NCI-H1105 (cell line): ENCODE data around the gene CYP2A7.
"Not testable (repeated sequence)": the region's sequence is repeated elsewhere in the genome, so short reads cannot be mapped to it uniquely, and the experiment has no call there.

Experiments used
- DNase-seq: peaks from one replicate; lab custom pipeline; 2025; lab: John Stamatoyannopoulos, UW

The CYP2A7 gene

GRCh38 chr19:40882062-40882461, at the start of gene CYP2A7:
Gene CYP2A7, minus strand, starts transcription at chr19:40882231. Its CDS starts 21 bp downstream, at chr19:40882210.
- DNase-seq: not testable (repeated sequence)

- DNase-seq: not testable (repeated sequence)
Measured at GRCh38 chr19:40930799-40931198, 48.8 kb upstream of the CYP2A7 start.

- not testable (repeated sequence) for DNase-seq
Measured at GRCh38 chr19:40929942-40930341, 47.9 kb upstream of the CYP2A7 start.

GRCh38 chr19:40928850-40929249, 46.8 kb upstream of the CYP2A7 start:
- no peak for DNase-seq

DNA sequence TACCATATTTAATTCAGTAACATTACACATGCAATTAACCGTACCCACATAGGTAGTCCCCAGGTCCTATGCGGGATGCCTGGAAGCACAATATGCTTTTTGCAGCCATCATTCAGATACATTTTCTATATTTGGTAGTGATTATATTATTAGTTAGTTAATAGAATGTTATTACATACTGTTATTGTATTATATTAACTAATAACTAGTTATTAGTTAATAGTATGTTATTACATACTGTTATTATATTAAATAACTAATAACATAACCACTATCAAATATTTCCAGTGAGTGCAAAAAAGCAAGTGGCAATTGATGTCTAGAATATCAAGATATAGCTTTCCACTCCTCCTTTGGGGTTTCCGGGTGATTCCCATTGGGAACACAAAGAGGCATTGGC, 45.5 kb upstream of the CYP2A7 start:
- DNase-seq: no peak

DNA sequence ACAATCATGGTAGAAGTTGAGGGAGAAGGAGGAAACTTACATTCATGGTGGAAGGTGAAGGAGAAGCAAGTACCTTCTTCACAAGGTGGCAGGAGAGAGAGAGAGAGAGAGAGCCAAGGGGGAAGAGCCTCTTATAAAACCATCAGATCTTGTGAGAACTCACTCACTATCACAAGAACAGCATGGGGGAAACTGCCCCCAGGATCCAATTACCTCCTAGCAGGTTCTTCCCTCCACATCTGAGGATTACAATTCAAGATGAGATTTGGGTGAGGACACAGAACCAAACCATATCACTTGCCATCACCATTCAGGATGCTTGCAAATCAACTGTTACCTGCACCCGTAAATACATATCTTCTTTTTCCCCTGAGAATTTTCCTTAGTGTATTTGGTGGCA, 44.2 kb upstream of the CYP2A7 start:
- not testable (repeated sequence) for DNase-seq

DNA sequence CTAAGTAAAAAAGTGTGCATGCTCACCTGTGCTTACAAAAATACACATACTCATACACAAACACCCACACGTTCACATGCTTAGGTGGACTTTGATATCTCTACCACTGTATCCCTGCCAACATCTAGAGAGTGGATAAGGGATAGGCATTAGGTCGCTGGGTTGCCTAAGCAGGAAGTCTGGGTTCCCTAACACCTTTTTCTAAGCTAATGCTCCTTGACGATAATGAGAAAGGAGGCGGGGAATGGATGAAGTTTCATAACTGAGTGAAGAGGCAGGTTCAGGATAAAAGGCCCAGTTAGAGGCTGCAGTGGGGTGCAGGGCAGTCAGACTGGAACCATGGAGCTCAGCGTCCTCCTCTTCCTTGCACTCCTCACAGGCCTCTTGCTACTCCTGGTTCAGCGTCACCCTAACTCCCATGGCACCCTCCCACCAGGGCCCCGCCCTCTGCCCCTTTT, 41.9 kb upstream of the CYP2A7 start:
- DNase-seq: no peak

- not testable (repeated sequence) for DNase-seq
Measured at GRCh38 chr19:40922237-40923160, 40.5 kb upstream of the CYP2A7 start.

DNA sequence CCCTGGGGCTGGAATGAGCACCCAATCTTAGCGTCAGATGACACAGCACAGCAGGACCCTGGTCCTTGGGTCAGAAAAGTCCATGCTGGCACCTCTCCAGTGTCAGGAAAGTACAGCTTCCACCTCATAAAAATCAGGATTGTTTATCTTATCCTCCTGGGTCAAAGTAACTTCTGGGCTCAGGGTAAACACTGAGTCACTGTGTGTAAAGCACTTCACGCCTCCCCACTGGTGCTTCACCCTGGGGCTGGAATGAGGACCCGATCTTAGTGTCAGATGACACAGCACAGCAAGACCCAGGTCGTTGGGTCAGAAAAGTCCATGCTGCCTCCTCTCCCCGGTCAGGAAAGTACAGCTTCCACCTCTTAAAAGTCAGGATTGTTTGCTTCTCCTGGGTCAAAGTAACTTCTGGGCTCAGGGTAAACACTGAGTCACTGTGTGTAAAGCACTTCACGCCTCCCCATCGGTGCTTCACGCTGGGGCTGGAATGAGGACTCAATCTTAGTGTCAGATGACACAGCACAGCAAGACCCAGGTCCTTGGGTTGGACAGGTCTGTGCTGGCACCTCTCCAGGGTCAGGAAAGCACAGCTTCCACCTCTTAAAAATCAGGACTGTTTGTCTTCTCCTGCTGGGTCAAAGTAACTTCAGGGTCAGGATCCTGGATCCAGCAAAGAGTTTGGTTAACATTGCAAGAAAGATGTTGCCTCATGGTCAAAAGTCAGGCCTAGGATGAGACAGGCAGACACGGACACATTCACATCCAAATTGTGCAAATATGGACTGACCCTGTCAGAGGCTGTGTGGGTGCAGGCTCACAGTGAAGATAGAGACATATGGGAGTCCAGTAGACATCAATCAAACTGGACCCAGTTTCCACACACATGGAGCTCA, 39.2 kb upstream of the CYP2A7 start:
- no peak for DNase-seq

DNA sequence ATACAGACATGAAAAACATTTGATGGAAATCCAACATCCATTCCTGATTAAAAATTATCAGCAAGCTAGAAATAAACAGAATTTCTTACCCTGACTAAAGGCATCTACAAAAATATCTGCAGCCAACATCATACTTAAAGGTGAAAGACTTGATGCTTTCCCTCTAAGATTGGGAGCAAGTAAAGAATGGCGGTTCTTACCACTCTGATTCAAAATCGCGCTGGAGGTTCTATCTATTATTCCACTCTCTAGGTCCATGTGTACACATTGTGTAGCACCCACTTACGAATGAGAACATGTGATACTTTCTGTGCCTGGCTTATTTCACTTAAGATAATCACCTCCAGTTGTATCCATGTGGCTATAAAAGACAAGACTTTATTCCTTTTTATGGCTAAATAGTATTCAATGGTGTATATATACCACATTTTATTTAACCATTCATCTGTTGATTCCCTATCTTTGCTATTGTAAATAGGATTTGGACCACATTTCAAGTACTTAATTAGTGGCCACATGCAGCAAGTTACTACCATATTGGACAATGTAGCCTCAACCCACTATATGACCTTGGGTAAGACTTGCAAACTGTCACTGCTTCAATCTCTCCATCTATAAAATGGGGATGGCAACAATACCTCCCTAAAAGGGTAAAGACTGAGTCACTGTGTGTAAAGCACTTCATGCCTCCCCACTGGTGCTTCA, 38.4 kb upstream of the CYP2A7 start:
- DNase-seq: no peak

GRCh38 chr19:40919530-40920299, 37.7 kb upstream of the CYP2A7 start:
- DNase-seq: not testable (repeated sequence)

DNA sequence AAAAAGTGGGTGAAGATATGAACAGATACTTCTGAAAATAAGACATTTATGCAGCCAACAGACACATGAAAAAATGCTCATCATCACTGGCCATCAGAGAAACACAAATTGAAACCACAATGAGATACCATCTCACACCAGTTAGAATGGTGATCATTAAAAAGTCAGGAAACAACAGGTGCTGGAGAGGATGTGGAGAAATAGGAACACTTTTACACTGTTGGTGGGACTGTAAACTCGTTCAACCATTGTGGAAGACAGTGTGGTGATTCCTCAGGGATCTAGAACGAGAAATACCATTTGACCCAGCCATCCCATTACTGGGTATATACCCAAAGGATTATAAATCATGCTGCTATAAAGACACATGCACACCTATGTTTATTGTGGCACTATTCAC, 36.3 kb upstream of the CYP2A7 start:
- not testable (repeated sequence) for DNase-seq

DNA sequence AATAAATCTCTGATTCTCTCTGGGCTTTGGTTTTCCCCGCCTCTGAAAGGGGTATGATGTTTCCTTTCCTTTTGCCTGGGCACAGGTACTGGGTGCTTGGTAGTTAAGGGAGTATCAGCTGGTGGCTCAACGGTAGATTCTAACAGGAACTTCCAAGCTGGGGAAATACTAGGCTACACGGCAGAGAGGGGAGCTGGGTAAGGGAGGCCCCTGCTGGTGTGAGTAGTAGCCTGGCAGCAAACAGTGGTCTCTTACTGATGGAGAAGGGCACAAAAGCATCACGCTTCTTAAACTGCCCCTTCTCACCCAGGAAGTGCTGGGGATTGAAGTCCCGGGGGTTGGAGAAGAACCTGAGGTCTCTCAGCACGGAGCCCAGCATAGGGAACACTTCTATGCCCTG, 26.9 kb upstream of the CYP2A7 start:
- no peak for DNase-seq

DNA sequence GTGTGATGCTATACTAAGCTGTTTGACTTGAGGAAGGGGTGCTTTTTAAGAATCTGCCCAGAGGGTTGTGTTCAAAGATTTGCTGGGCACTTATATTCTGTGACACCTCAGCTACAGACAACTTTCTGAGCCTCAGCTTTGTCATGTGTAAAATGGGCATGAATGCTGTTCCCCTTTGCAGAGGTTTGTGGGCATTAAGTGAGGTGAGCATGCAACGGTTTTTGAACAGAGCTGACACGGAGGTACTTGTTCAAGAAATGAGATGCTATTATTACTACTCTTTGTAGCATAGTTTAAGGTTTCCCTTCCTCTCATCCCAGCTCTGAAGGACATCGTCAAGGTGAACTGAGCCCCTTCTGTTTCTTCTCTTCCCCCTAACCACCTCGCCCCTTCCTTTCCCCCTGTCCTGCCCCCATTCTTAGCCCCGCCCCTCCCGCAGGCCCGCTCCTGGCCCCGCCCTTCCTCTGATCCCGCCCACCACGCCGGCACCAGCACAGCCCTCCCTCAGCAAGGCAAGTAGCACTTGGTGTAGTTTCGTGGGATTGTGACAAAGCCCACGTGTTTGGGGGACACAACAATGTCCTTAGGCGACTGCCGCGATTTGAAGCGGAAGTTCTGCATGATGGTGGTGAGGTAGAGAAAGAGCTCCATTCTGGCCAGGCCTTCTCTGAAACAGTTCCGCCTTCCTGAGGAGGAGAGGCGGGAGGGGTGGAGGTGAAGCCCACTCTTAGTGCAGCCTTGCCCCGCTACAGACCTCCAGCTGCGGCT, 26.1 kb upstream of the CYP2A7 start:
- no peak for DNase-seq

DNA sequence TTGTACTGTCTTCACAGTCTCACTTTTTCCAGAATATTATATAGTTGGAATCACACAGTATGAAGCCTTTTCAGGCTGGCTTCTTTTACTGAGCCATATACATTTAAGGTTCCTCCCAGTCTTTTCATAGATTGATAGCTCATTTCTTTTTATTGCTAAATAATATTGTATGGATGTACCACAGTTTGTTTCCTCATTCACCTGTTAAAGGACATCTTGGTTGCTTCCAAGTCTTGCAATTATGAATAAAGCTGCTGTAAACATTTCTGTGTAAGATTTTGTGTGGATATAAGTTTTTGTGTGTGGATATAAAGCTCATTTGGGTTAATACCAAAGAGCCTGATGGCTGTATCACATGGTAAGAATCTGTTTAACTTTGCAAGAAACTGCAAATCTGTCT, 24.5 kb upstream of the CYP2A7 start:
- no peak for DNase-seq

- not testable (repeated sequence) for DNase-seq
Measured at GRCh38 chr19:40904673-40905156, 22.7 kb upstream of the CYP2A7 start.

- DNase-seq: not testable (repeated sequence)
Measured at GRCh38 chr19:40901975-40902750, 20.1 kb upstream of the CYP2A7 start.

GRCh38 chr19:40900521-40900920, 18.5 kb upstream of the CYP2A7 start:
- DNase-seq: not testable (repeated sequence)

- not testable (repeated sequence) for DNase-seq
Measured at GRCh38 chr19:40899964-40900363, 17.9 kb upstream of the CYP2A7 start.
